Right cardiac atrium (tissue), 5 donors: ENCODE results near the gene ZNF777. TPM values are rescaled to one million over a fixed set of nuclear protein-coding genes. Genes with fewer than 3 reads are reported as not detected.

ENCODE experiments used
- ATAC-seq, 2 donors: fragments of 200-7000 bp; cut with Tn5 transposase; one replicate each; pipeline versions ENCODE4 v1.8.0 to v1.9.1; 2020; ENCODE audit warnings: moderate library complexity in 2 of 2, mild to moderate bottlenecking in 1 of 2
- DNase-seq, 3 donors: peaks; one replicate each; pipeline ENCODE4 v3.0.0-alpha.2; 2020
- H3K27ac ChIP-seq: one replicate; pipeline ENCODE4 v1.5.1; 2013; ENCODE audit warnings: mild to moderate bottlenecking, low read length, control low read depth, moderate library complexity
- H3K27me3 ChIP-seq: one replicate; pipeline ENCODE4 v1.6.1; 2013; ENCODE audit not compliant: control insufficient read depth, insufficient read depth
- H3K4me1 ChIP-seq: one replicate; pipeline ENCODE4 v1.6.1; 2013; ENCODE audit warnings: low read length; ENCODE audit not compliant: control insufficient read depth, insufficient read depth
- H3K4me3 ChIP-seq: one replicate; pipeline ENCODE4 v1.5.1; 2013; ENCODE audit warnings: low read length, control low read depth
- H3K9me3 ChIP-seq: one replicate; pipeline ENCODE4 v1.6.1; 2013; ENCODE audit warnings: low read length; ENCODE audit not compliant: control insufficient read depth
- WGBS: extraction: QIAGEN DNeasy Blood & Tissue Kit; methylation state at CpG from one replicate; pipeline ENCODE4 v1.1.7; 2013; 5-methylcytosine and 5-hydroxymethylcytosine counted together
- intact Hi-C, 4 donors: fragments of 100-400 bp; cut with DNase I; formaldehyde crosslinking; loops; one replicate each; pipeline versions ENCODE4 v1.11.0 to v1.14.0; 2022 to 2023
- polyA plus RNA-seq: library from polyadenylated mRNA; stranded (reverse); fragments of 200-250 nt; gene quantifications from one replicate; pipeline ENCODE4 v1.2.3, GENCODE V29; 2013
- total RNA-seq, 4 donors: library from RNA; stranded (reverse); fragmentation: NEBNext Ultra II Directional; extraction: Animal tissue kit (Norgen Biotek cat#: 25700); gene quantifications; one replicate each; pipeline ENCODE4 v1.2.1, GENCODE V29; 2021
- donor health status: healthy with polysubstance abuse.
- donor health status: DM: no; HTN: yes; CAD: no.
- donor health status: DM: no; HTN: no; CAD: no.
- donor health status: DM: no; HTN: yes; CAD: no; lungs with severe emphysema.
- donor health status: DM: yes; HTN: yes; CAD: no.

ZNF777 gene
- total and polyA plus RNA-seq, 5 donors, result 6.9 to 8.2 (median 7.5) TPM

GRCh38 chr7:149475121-149476045 is 14.5 kb upstream of the ZNF777 start:
- Histone ChIP-seq H3K27me3 (no peaks in the 10 kb centered on the region), H3K27ac (no peak overlapping the region), H3K4me1 (no peaks in the 10 kb centered on the region), H3K4me3 (no peak overlapping the region), H3K9me3 (no peaks in the 10 kb centered on the region)
- ATAC-seq (peak in 1 of 2 donors; percentile 34), DNase-seq (no peak)
- intact Hi-C loops, result no loop called here
- WGBS, result 92% methylated on average over 21 of the region's 21 CpGs

- DNase-seq (peak in 2 of 3 donors; percentile 58 to 64), ATAC-seq (peak in 1 of 2 donors; percentile 19)
- H3K4me3 ChIP-seq, result no peak overlapping the region
- no peak overlapping the region for H3K27ac ChIP-seq
- intact Hi-C loops, result no loop called here
- H3K27me3 ChIP-seq, result no peaks in the 10 kb centered on the region
- H3K4me1 ChIP-seq, result no peaks in the 10 kb centered on the region
- WGBS, result 95% methylated on average over 77 of the region's 77 CpGs
- H3K9me3 ChIP-seq, result no peaks in the 10 kb centered on the region
These were observed 13.7 kb upstream of the ZNF777 start for GRCh38 chr7:149474309-149475120.

- Histone ChIP-seq H3K27me3 (no peaks in the 10 kb centered on the region), H3K9me3 (no peaks in the 10 kb centered on the region), H3K4me3 (no peak overlapping the region), H3K4me1 (no peaks in the 10 kb centered on the region), H3K27ac (no peak overlapping the region)
- ATAC-seq (no peak), DNase-seq (no peak)
- WGBS, result 91% methylated on average over 6 of the region's 6 CpGs
- intact Hi-C loops, result no loop called here
These were observed 12.4 kb upstream of the ZNF777 start for GRCh38 chr7:149473251-149473650.

- no peak for ATAC-seq
- H3K27ac ChIP-seq, result no peak overlapping the region
- H3K4me1 ChIP-seq, result no peaks in the 10 kb centered on the region
- no peak for DNase-seq
- WGBS, result 97% methylated on average over 6 of the region's 6 CpGs
- H3K27me3 ChIP-seq, result no peaks in the 10 kb centered on the region
- intact Hi-C loops, result no loop called here
- no peaks in the 10 kb centered on the region for H3K9me3 ChIP-seq
- no peak overlapping the region for H3K4me3 ChIP-seq
These were observed 10.6 kb upstream of the ZNF777 start for GRCh38 chr7:149471289-149471953.

- intact Hi-C loops, result no loop called here
- Histone ChIP-seq H3K4me1 (no peaks in the 10 kb centered on the region), H3K4me3 (no peak overlapping the region), H3K9me3 (no peaks in the 10 kb centered on the region), H3K27ac (no peak overlapping the region), H3K27me3 (no peaks in the 10 kb centered on the region)
- WGBS, result 91% methylated on average over 8 of the region's 8 CpGs
- ATAC-seq (no peak), DNase-seq (no peak)
These were observed 8.9 kb upstream of the ZNF777 start for GRCh38 chr7:149469806-149470205.

GRCh38 chr7:149468208-149468607 is 7.3 kb upstream of the ZNF777 start:
- WGBS, result 74% methylated on average over 5 of the region's 5 CpGs
- no peaks in the 10 kb centered on the region for H3K4me1 ChIP-seq
- no peak overlapping the region for H3K27ac ChIP-seq
- H3K4me3 ChIP-seq, result no peak overlapping the region
- no peaks in the 10 kb centered on the region for H3K27me3 ChIP-seq
- H3K9me3 ChIP-seq, result no peaks in the 10 kb centered on the region
- intact Hi-C loops, result no loop called here
- DNase-seq, result no peak
- ATAC-seq, result no peak

- Histone ChIP-seq H3K9me3 (no peaks in the 10 kb centered on the region), H3K27ac (no peak overlapping the region), H3K4me3 (no peak overlapping the region), H3K4me1 (no peaks in the 10 kb centered on the region), H3K27me3 (no peaks in the 10 kb centered on the region)
- 90% methylated on average over 1 of the region's 1 CpG for WGBS
- DNase-seq (no peak), ATAC-seq (no peak)
- intact Hi-C loops, result no loop called here
These were observed 6.5 kb upstream of the ZNF777 start for GRCh38 chr7:149467321-149467859.

GRCh38 chr7:149466364-149466763 is 5.5 kb upstream of the ZNF777 start:
- intact Hi-C loops, result no loop called here
- no peak overlapping the region for H3K27ac ChIP-seq
- H3K4me3 ChIP-seq, result no peak overlapping the region
- no peaks in the 10 kb centered on the region for H3K27me3 ChIP-seq
- H3K4me1 ChIP-seq, result no peaks in the 10 kb centered on the region
- DNase-seq, result no peak
- H3K9me3 ChIP-seq, result no peaks in the 10 kb centered on the region
- no peak for ATAC-seq

- H3K4me1 ChIP-seq, result peaks cover 3% of the 10 kb centered on the region
- no peaks in the 10 kb centered on the region for H3K9me3 ChIP-seq
- ATAC-seq, result no peak
- H3K27ac ChIP-seq, result no peak overlapping the region
- no peaks in the 10 kb centered on the region for H3K27me3 ChIP-seq
- DNase-seq, result no peak
- H3K4me3 ChIP-seq, result no peak overlapping the region
- intact Hi-C loops, result no loop called here
- 65% methylated on average over 1 of the region's 1 CpG for WGBS
These were observed 2.8 kb upstream of the ZNF777 start for GRCh38 chr7:149463500-149464161.

- Histone ChIP-seq H3K4me1 (peaks cover 3% of the 10 kb centered on the region), H3K4me3 (no peak overlapping the region), H3K9me3 (no peaks in the 10 kb centered on the region), H3K27ac (no peak overlapping the region), H3K27me3 (no peaks in the 10 kb centered on the region)
- ATAC-seq (no peak), DNase-seq (no peak)
- WGBS, result 89% methylated on average over 9 of the region's 9 CpGs
- intact Hi-C loops, result no loop called here
These were observed 1.2 kb upstream of the ZNF777 start for GRCh38 chr7:149462101-149462520.
